Caco-2 (cell line): ENCODE measurements around the gene E2F7. TPM values are rescaled to one million over a fixed set of nuclear protein-coding genes. Genes with fewer than 3 reads are reported as not detected.

ENCODE experiments used
- BruUV-seq: library from RNA; stranded (reverse); fragments of 400-500 nt; replicated peaks from 2 replicates; lab custom pipeline; 2021; lab: Mats Ljungman, UMichigan
- CTCF ChIA-PET: fragments of 300-600 bp; sonication (Branson Sonifier 250); formaldehyde crosslinking; loops from one replicate; lab custom pipeline; 2022; ENCODE audit warnings: antibody characterized with exemption; lab: Charles Lee
- POLR2A ChIA-PET: fragments of 300-600 bp; sonication (Branson Sonifier 250); formaldehyde crosslinking; loops from one replicate; lab custom pipeline; 2022; ENCODE audit warnings: antibody characterized with exemption; lab: Charles Lee
- DNase-seq, 2 experiments: peaks; one replicate each; pipeline versions ENCODE4 v3.0.0 to v3.0.0-alpha.2; 2020 to 2022
- H3K27me3 ChIP-seq: replicated peaks from 2 replicates; pipeline ENCODE4 v1.6.0; 2011; ENCODE audit warnings: low read length; ENCODE audit not compliant: control insufficient read depth, insufficient read depth
- H3K36me3 ChIP-seq: 2 replicates; pipeline ENCODE4 v1.5.1; 2011; ENCODE audit warnings: low read length; ENCODE audit not compliant: control insufficient read depth, insufficient read depth
- H3K4me1 ChIP-seq: fragments of 250-450 bp; sonication (Bioruptor Pico); 2 replicates; pipeline ENCODE4 v1.5.1; 2020; ENCODE audit warnings: mild to moderate bottlenecking
- H3K4me3 ChIP-seq: 2 replicates; pipeline ENCODE4 v1.5.1; 2011; ENCODE audit warnings: low read depth, mild to moderate bottlenecking, control low read depth, low read length
- H3K9me3 ChIP-seq: fragments of 250-450 bp; sonication (Bioruptor Pico); 2 replicates; pipeline ENCODE4 v1.5.1; 2020; ENCODE audit warnings: mild to moderate bottlenecking, moderate library complexity
- H3K27ac Mint-ChIP-seq: one replicate; pipeline ENCODE4 v1.8.0; 2022; ENCODE audit warnings: mixed read lengths; ENCODE audit not compliant: unreplicated experiment
- H3K27me3 Mint-ChIP-seq: one replicate; pipeline ENCODE4 v1.8.0; 2022; ENCODE audit warnings: mixed read lengths; ENCODE audit not compliant: insufficient read depth, unreplicated experiment
- H3K36me3 Mint-ChIP-seq: one replicate; pipeline ENCODE4 v1.8.0; 2022; ENCODE audit warnings: mild to moderate bottlenecking, mixed read lengths; ENCODE audit not compliant: insufficient read depth, unreplicated experiment
- H3K4me1 Mint-ChIP-seq: one replicate; pipeline ENCODE4 v1.8.0; 2022; ENCODE audit warnings: low read depth, mixed read lengths; ENCODE audit not compliant: unreplicated experiment
- H3K4me3 Mint-ChIP-seq: one replicate; pipeline ENCODE4 v1.8.0; 2022; ENCODE audit warnings: mild to moderate bottlenecking, moderate library complexity, mixed read lengths; ENCODE audit not compliant: unreplicated experiment
- H3K9me3 Mint-ChIP-seq: one replicate; pipeline ENCODE4 v1.8.0; 2022; ENCODE audit warnings: mixed read lengths; ENCODE audit not compliant: unreplicated experiment
- CTCF ChIP-seq, 2 experiments: fragments of 200-600 bp in 1 of 2; IDR thresholded peaks; 1 replicate in 1 of 2; 2 replicates in 1 of 2; pipeline versions ENCODE4 v1.5.1 to v1.8.0; 2011 to 2022; ENCODE audit warnings: antibody characterized with exemption in 1 of 2, control low read depth in 1 of 2, inconsistent platforms in 1 of 2, low read depth in 1 of 2, low read length in 1 of 2, mild to moderate bottlenecking in 1 of 2, moderate library complexity in 1 of 2; ENCODE audit not compliant: insufficient read depth in 1 of 2, severe bottlenecking in 1 of 2, unreplicated experiment in 1 of 2
- intact Hi-C: fragments of 100-400 bp; cut with micrococcal nuclease; formaldehyde crosslinking; loops from one replicate; pipeline ENCODE4 v1.10.0; 2022; ENCODE audit not compliant: unreplicated experiment
- total RNA-seq: library from RNA; stranded (reverse); gene quantifications from 2 replicates; pipeline ENCODE4 v1.2.3, GENCODE V29; 2022

E2F7 gene
- total RNA-seq, 1 experiment from 2014 or later = 11.6 TPM

- no peak overlapping the region for H3K27ac Mint-ChIP-seq
- peaks cover 2% of the 10 kb centered on the region; the same call in 1 of the 2 replicates for H3K36me3 ChIP-seq
- POLR2A ChIA-PET = no interaction called here
- no peaks in the 10 kb centered on the region for H3K27me3 Mint-ChIP-seq
- no peaks in the 10 kb centered on the region for H3K4me1 Mint-ChIP-seq
- intact Hi-C loops = no loop called here
- no peak for DNase-seq
- no peaks in the 10 kb centered on the region for H3K9me3 ChIP-seq
- H3K4me1 ChIP-seq = no peaks in the 10 kb centered on the region
- peaks cover 10% of the 10 kb centered on the region for H3K36me3 Mint-ChIP-seq
- H3K9me3 Mint-ChIP-seq = no peaks in the 10 kb centered on the region
- no peak overlapping the region for H3K4me3 Mint-ChIP-seq
- no peak for TF ChIP-seq CTCF (IDR thresholded peaks at IDR 0.05; ENCODE audit: insufficient read depth in 1 of 2, low read depth in 1 of 2, low read length in 1 of 2, severe bottlenecking in 1 of 2, unreplicated experiment in 1 of 2)
- H3K4me3 ChIP-seq = no peak overlapping the region
- CTCF ChIA-PET = no interaction called here
- H3K27me3 ChIP-seq = no peaks in the 10 kb centered on the region
- BruUV-seq = no TSS peak
These were observed 33.6 kb downstream of the E2F7 start for GRCh38 chr12:77031745-77032144.

GRCh38 chr12:77025782-77026314 is 39.5 kb downstream of the E2F7 start:
- Histone ChIP-seq H3K4me3 (no peak overlapping the region), H3K36me3 (peaks cover 2% of the 10 kb centered on the region; the same call in 1 of the 2 replicates), H3K9me3 (no peaks in the 10 kb centered on the region), H3K4me1 (no peaks in the 10 kb centered on the region), H3K27me3 (no peaks in the 10 kb centered on the region)
- Mint-ChIP-seq H3K27me3 (no peaks in the 10 kb centered on the region), H3K4me3 (no peak overlapping the region), H3K9me3 (no peaks in the 10 kb centered on the region), H3K4me1 (no peaks in the 10 kb centered on the region), H3K27ac (no peak overlapping the region), H3K36me3 (peaks cover 17% of the 10 kb centered on the region)
- DNase-seq = no peak
- intact Hi-C loops = no loop called here
- BruUV-seq = no TSS peak
- POLR2A ChIA-PET = no interaction called here
- CTCF ChIA-PET = interaction anchor here (0.6 to 0.8 kb wide), 2 partner anchors 15 to 251 kb away, joined by 3 to 5 read pairs; no protein-coding TSS in a partner anchor
- no peak for TF ChIP-seq CTCF (IDR thresholded peaks at IDR 0.05; ENCODE audit: insufficient read depth in 1 of 2, low read depth in 1 of 2, low read length in 1 of 2, severe bottlenecking in 1 of 2, unreplicated experiment in 1 of 2)

- H3K36me3 ChIP-seq = peaks cover 1% of the 10 kb centered on the region; the same call in 1 of the 2 replicates
- CTCF ChIA-PET = no interaction called here
These were observed 41.9 kb downstream of the E2F7 start for GRCh38 chr12:77023501-77023900.

More at GRCh38 chr12:77023501-77023900, 41.9 kb downstream of the E2F7 start:
- Mint-ChIP-seq H3K4me3 (no peak overlapping the region), H3K9me3 (no peaks in the 10 kb centered on the region), H3K36me3 (peaks cover 9% of the 10 kb centered on the region), H3K4me1 (no peaks in the 10 kb centered on the region), H3K27me3 (no peaks in the 10 kb centered on the region), H3K27ac (no peak overlapping the region)
- POLR2A ChIA-PET = no interaction called here
- BruUV-seq = no TSS peak
- Histone ChIP-seq H3K27me3 (no peaks in the 10 kb centered on the region), H3K4me3 (no peak overlapping the region), H3K4me1 (no peaks in the 10 kb centered on the region), H3K9me3 (no peaks in the 10 kb centered on the region)
- intact Hi-C loops = no loop called here
- DNase-seq = no peak
- no peak for TF ChIP-seq CTCF (IDR thresholded peaks at IDR 0.05; ENCODE audit: insufficient read depth in 1 of 2, low read depth in 1 of 2, low read length in 1 of 2, severe bottlenecking in 1 of 2, unreplicated experiment in 1 of 2)
